ENCODE results near the gene CHMP1A.

GRCh38 chr16:89623511-89624261 is 33.8 kb downstream of the CHMP1A start:
- TF ChIP-seq POLR2A (IDR thresholded peaks at IDR 0.05) = no peak
- no peak for TF ChIP-seq CTCF (IDR thresholded peaks at IDR 0.05 in 4 of 5, conservative IDR thresholded peaks at IDR 0.05 in 1 of 5)

All from gastrocnemius medialis (tissue), 4 donors.